Measurements from ENCODE around the gene MRGPRF.

DNA sequence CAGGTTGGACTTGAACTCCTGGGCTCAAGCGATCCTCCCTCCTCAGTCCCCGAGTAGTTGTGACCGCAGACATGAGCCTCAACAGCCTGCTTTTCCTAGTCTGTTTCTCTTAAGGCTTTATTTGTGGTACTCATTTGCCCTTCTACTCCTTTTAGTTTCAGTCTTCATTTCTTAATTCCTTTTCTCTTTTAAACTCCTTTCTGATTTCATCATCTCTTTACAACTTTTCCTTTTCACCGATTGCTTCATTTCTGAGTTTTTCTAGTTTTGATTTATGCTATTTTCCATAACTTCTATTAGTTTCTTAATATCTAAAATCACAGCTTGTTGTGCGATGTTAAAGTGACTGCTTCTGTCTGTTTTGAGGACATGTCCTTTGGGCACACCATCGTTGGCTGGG, 17.3 kb upstream of the MRGPRF start:
- TF ChIP-seq, protein P1, sequence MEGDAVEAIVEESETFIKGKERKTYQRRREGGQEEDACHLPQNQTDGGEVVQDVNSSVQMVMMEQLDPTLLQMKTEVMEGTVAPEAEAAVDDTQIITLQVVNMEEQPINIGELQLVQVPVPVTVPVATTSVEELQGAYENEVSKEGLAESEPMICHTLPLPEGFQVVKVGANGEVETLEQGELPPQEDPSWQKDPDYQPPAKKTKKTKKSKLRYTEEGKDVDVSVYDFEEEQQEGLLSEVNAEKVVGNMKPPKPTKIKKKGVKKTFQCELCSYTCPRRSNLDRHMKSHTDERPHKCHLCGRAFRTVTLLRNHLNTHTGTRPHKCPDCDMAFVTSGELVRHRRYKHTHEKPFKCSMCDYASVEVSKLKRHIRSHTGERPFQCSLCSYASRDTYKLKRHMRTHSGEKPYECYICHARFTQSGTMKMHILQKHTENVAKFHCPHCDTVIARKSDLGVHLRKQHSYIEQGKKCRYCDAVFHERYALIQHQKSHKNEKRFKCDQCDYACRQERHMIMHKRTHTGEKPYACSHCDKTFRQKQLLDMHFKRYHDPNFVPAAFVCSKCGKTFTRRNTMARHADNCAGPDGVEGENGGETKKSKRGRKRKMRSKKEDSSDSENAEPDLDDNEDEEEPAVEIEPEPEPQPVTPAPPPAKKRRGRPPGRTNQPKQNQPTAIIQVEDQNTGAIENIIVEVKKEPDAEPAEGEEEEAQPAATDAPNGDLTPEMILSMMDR (IDR thresholded peaks at IDR 0.05): no peak
- no peak for TF ChIP-seq POLR2A (IDR thresholded peaks at IDR 0.05)

Data from breast epithelium (tissue), 3 donors.